Measurements from ENCODE around the gene HMOX2. TPM values are rescaled to one million over a fixed set of nuclear protein-coding genes. Genes with fewer than 3 reads are reported as not detected.

The HMOX2 gene
- total and polyA plus RNA-seq, 2 donors (not counting 3 experiments of a cell fraction or from before 2014, with no cell fraction given), result 80.7 to 86.3 TPM

GRCh38 chr16:4505356-4506147, 29.4 kb downstream of the HMOX2 start:
- intact Hi-C loops (cut with micrococcal nuclease), result loop anchor here (1.0 kb wide), 2 partner anchors 43 to 80 kb away; no protein-coding TSS in a partner anchor
- Histone ChIP-seq H3K9me3 (replicated peaks; ENCODE audit: control insufficient read depth, insufficient read depth, low read length) (no peaks in the 10 kb centered on the region), H3K36me3 (ENCODE audit: control insufficient read depth in 2 of 2, extremely low read depth in 1 of 2, insufficient read depth in 2 of 2, low read length in 2 of 2) (peaks cover 16 to 30% of the 10 kb centered on the region in 2 experiments), H3K27me3 (ENCODE audit: control insufficient read depth in 2 of 2, insufficient read depth in 2 of 2, low read length in 2 of 2) (no peaks in the 10 kb centered on the region), H3K27ac (ENCODE audit: insufficient read depth, low read depth, low read length) (no peak overlapping the region), H3K4me1 (ENCODE audit: control insufficient read depth, extremely low read depth, insufficient read depth, low read length) (peaks cover 14% of the 10 kb centered on the region), H3K9me1 (replicated peaks; ENCODE audit: control insufficient read depth, extremely low read depth, insufficient read depth, low read length) (peaks cover 2% of the 10 kb centered on the region), H3K4me3 (replicated peaks in 1 of 3; ENCODE audit: insufficient read depth in 1 of 3, low read depth in 1 of 3, low read length in 3 of 3) (no peak overlapping the region), H3K4me2 (ENCODE audit: insufficient read depth, low read length) (no peak overlapping the region), H2AFZ (ENCODE audit: low read depth, low read length) (no peak overlapping the region), H3K9ac (replicated peaks; ENCODE audit: extremely low read depth, insufficient read depth, low read length) (no peak overlapping the region), H3K79me2 (ENCODE audit: control insufficient read depth, insufficient read depth, low read length) (peaks cover 18% of the 10 kb centered on the region), H4K20me1 (replicated peaks; ENCODE audit: control insufficient read depth, extremely low read depth, insufficient read depth, low read length) (no peaks in the 10 kb centered on the region)
- ChIA-PET POLR2A (no interaction called here), CTCF (interaction anchor here (0.8 to 6.5 kb wide), 14 partner anchors 9 to 451 kb away, joined by 3 to 109 read pairs (median 4); partner anchors contain the start of genes CDIP1 and HMOX2)
- DNase-seq (ENCODE audit: low read depth, low spot score) (no peak), FAIRE-seq (no peak)
- dilution Hi-C loops (cut with MboI; ENCODE audit: extremely low pct_ligation_motif_present, low sequenced_read_pairs), result no loop called here
- BruUV-seq (replicated peaks), result no TSS peak
- TF ChIP-seq MAX (IDR thresholded peaks at IDR 0.05; ENCODE audit: insufficient read depth, insufficient read length), result no peak
- no peak for TF ChIP-seq POLR2AphosphoS5 (IDR thresholded peaks at IDR 0.05; ENCODE audit: insufficient read depth, low read depth, low read length)
- TF ChIP-seq EZH2 (IDR thresholded peaks at IDR 0.05; ENCODE audit: borderline replicate concordance, low read depth, low read length, severe bottlenecking), result no peak
- no peak for TF ChIP-seq MYC (IDR thresholded peaks at IDR 0.05; ENCODE audit: low read depth, low read length)
- no peak for TF ChIP-seq FOS (IDR thresholded peaks at IDR 0.05; ENCODE audit: borderline replicate concordance, insufficient read depth, low read length)
- no peak for TF ChIP-seq GATA2 (IDR thresholded peaks at IDR 0.05; ENCODE audit: insufficient read depth, insufficient read length, low read depth, low read length)
- TF ChIP-seq JUN (IDR thresholded peaks at IDR 0.05; ENCODE audit: borderline replicate concordance, insufficient read depth, insufficient read length, low read depth), result no peak
- no peak for TF ChIP-seq POLR2A (IDR thresholded peaks at IDR 0.05; ENCODE audit: low read depth, low read length)
- no peak for TF ChIP-seq CTCF (IDR thresholded peaks at IDR 0.05; ENCODE audit: extremely low read depth in 1 of 2, insufficient read depth in 1 of 2, low read depth in 1 of 2, low read length in 2 of 2)

Data from endothelial cell of umbilical vein (primary cell).